Upper lobe of right lung (tissue), 1 donor: Measurements from ENCODE around the gene MTARC1. TPM values are rescaled to one million over a fixed set of nuclear protein-coding genes. Genes with fewer than 3 reads are reported as not detected.

ENCODE experiments used
- ATAC-seq: fragments of 200-7000 bp; cut with Tn5 transposase; one replicate; pipeline ENCODE4 v1.9.1; 2020; ENCODE audit warnings: mild to moderate bottlenecking, moderate library complexity
- DNase-seq: peaks from one replicate; pipeline ENCODE4 v3.0.0-alpha.2; 2020
- H3K27ac ChIP-seq: fragments of 200-600 bp; one replicate; pipeline ENCODE4 v1.8.0; 2022
- H3K27me3 ChIP-seq: fragments of 200-600 bp; one replicate; pipeline ENCODE4 v1.8.0; 2022; ENCODE audit warnings: mild to moderate bottlenecking
- H3K36me3 ChIP-seq: fragments of 200-600 bp; one replicate; pipeline ENCODE4 v1.8.0; 2022
- H3K4me1 ChIP-seq: fragments of 200-600 bp; one replicate; pipeline ENCODE4 v1.8.0; 2022
- H3K4me3 ChIP-seq: fragments of 200-600 bp; one replicate; pipeline ENCODE4 v1.8.0; 2022; ENCODE audit warnings: mild to moderate bottlenecking
- H3K9me3 ChIP-seq: fragments of 200-600 bp; one replicate; pipeline ENCODE4 v1.8.0; 2022
- CTCF ChIP-seq: fragments of 200-600 bp; IDR thresholded peaks from one replicate; pipeline ENCODE4 v1.8.0; 2022; ENCODE audit warnings: antibody characterized with exemption
- intact Hi-C: fragments of 100-400 bp; cut with DNase I; formaldehyde crosslinking; loops from one replicate; pipeline ENCODE4 v1.11.0; 2022
- total RNA-seq: library from RNA; stranded (reverse); fragmentation: NEBNext Ultra II Directional; extraction: Animal tissue kit (Norgen Biotek cat#: 25700); gene quantifications from one replicate; pipeline ENCODE4 v1.2.1, GENCODE V29; 2021
- donor health status: DM: no; HTN: yes; CAD: no; lungs with severe emphysema.

MTARC1 gene
- total RNA-seq, 1 donor from 2014 or later, result 25.2 TPM

- Histone ChIP-seq H3K4me3 (no peak overlapping the region), H3K27me3 (no peaks in the 10 kb centered on the region), H3K36me3 (peaks cover 30% of the 10 kb centered on the region), H3K4me1 (peaks cover 5% of the 10 kb centered on the region), H3K9me3 (no peaks in the 10 kb centered on the region), H3K27ac (no peak overlapping the region)
- no peak for TF ChIP-seq CTCF
- intact Hi-C loops, result no loop called here
- ATAC-seq, result no peak
- DNase-seq, result no peak
Observed at GRCh38 chr1:220761688-220762427, 24.9 kb upstream of the MTARC1 start.

GRCh38 chr1:220764757-220765156 is 22.0 kb upstream of the MTARC1 start:
- H3K27me3 ChIP-seq, result no peaks in the 10 kb centered on the region
- no peak for DNase-seq
- H3K27ac ChIP-seq, result no peak overlapping the region
- H3K9me3 ChIP-seq, result no peaks in the 10 kb centered on the region
- peaks cover 34% of the 10 kb centered on the region for H3K36me3 ChIP-seq
- H3K4me3 ChIP-seq, result no peak overlapping the region
- H3K4me1 ChIP-seq, result peaks cover 18% of the 10 kb centered on the region
- intact Hi-C loops, result no loop called here
- no peak for TF ChIP-seq CTCF
- ATAC-seq, result no peak

GRCh38 chr1:220767312-220768125 is 19.2 kb upstream of the MTARC1 start:
- ATAC-seq (peak; percentile 66), DNase-seq (no peak)
- peaks cover 18% of the 10 kb centered on the region for H3K4me1 ChIP-seq
- intact Hi-C loops, result no loop called here
- H3K27me3 ChIP-seq, result no peaks in the 10 kb centered on the region
- H3K36me3 ChIP-seq, result peaks cover 48% of the 10 kb centered on the region
- H3K27ac ChIP-seq, result peak overlapping the region; percentile 25
- H3K4me3 ChIP-seq, result no peak overlapping the region
- H3K9me3 ChIP-seq, result no peaks in the 10 kb centered on the region
- TF ChIP-seq CTCF, result no peak

GRCh38 chr1:220768126-220768601 is 18.5 kb upstream of the MTARC1 start:
- Histone ChIP-seq H3K36me3 (peaks cover 42% of the 10 kb centered on the region), H3K9me3 (no peaks in the 10 kb centered on the region), H3K4me1 (peaks cover 18% of the 10 kb centered on the region), H3K27ac (peak overlapping the region; percentile 20), H3K4me3 (no peak overlapping the region), H3K27me3 (no peaks in the 10 kb centered on the region)
- ATAC-seq (peak; percentile 76), DNase-seq (no peak)
- intact Hi-C loops, result no loop called here
- peak; percentile 13 for TF ChIP-seq CTCF

- H3K4me3 ChIP-seq, result no peak overlapping the region
- H3K9me3 ChIP-seq, result no peaks in the 10 kb centered on the region
- H3K27ac ChIP-seq, result peak overlapping the region; percentile 20
- no peak for DNase-seq
- intact Hi-C loops, result no loop called here
- TF ChIP-seq CTCF, result no peak
- H3K36me3 ChIP-seq, result peaks cover 37% of the 10 kb centered on the region
- H3K27me3 ChIP-seq, result no peaks in the 10 kb centered on the region
- H3K4me1 ChIP-seq, result peaks cover 18% of the 10 kb centered on the region
- ATAC-seq, result no peak
Observed at GRCh38 chr1:220769205-220769604, 17.5 kb upstream of the MTARC1 start.
